Thyroid gland (tissue), 4 donors: ENCODE results near the gene ARHGAP15. TPM values are rescaled to one million over a fixed set of nuclear protein-coding genes. Genes with fewer than 3 reads are reported as not detected.

Experiments used
- DNase-seq, 2 donors: peaks; one replicate each; pipeline ENCODE4 v3.0.0-alpha.2; 2019
- H3K27ac ChIP-seq, 3 donors: fragments of 200-600 bp; sonication (generic); 1 replicate in 2 of 3; 2 replicates in 1 of 3; pipeline ENCODE4 v1.5.1; 2016 to 2019; ENCODE audit warnings: mild to moderate bottlenecking in 1 of 3, moderate library complexity in 1 of 3
- H3K27me3 ChIP-seq: fragments of 200-600 bp; sonication (generic); one replicate; pipeline ENCODE4 v1.5.1; 2019
- H3K36me3 ChIP-seq, 2 donors: fragments of 200-600 bp; sonication (generic); one replicate each; pipeline ENCODE4 v1.5.1; 2016 to 2019
- H3K4me1 ChIP-seq, 2 donors: fragments of 200-600 bp; sonication (generic); one replicate each; pipeline ENCODE4 v1.5.1; 2017 to 2019
- H3K4me3 ChIP-seq, 3 donors: fragments of 200-600 bp; sonication (generic); replicated peaks in 1 of 3; 1 replicate in 2 of 3; 2 replicates in 1 of 3; pipeline ENCODE4 v1.5.1; 2016; ENCODE audit warnings: mild to moderate bottlenecking in 1 of 3
- H3K9me3 ChIP-seq: fragments of 200-600 bp; sonication (generic); one replicate; pipeline ENCODE4 v1.5.1; 2017
- CTCF ChIP-seq, 6 experiments: fragments of 200-600 bp in 3 of 6; fragments of 450-650 bp in 3 of 6; sonication (generic) in 3 of 6; IDR thresholded peaks; one replicate each; pipeline ENCODE4 v1.5.1; 2016 to 2019; ENCODE audit warnings: antibody characterized with exemption in 6 of 6, mild to moderate bottlenecking in 2 of 6, inconsistent platforms in 1 of 6, moderate library complexity in 1 of 6
- POLR2A ChIP-seq, 2 donors: fragments of 450-650 bp; IDR thresholded peaks; one replicate each; pipeline ENCODE4 v1.6.1; 2017; ENCODE audit warnings: antibody characterized with exemption in 2 of 2, mild to moderate bottlenecking in 2 of 2, moderate library complexity in 1 of 2
- WGBS, 2 donors: methylation state at CpG; one replicate each; pipeline ENCODE4 v1.1.5; 2017; 5-methylcytosine and 5-hydroxymethylcytosine counted together
- intact Hi-C: fragments of 100-400 bp; cut with DNase I; formaldehyde crosslinking; loops from one replicate; pipeline ENCODE4 v1.15.1; 2023
- total RNA-seq, 4 donors: library from RNA; depleted of rRNA; stranded (reverse); fragments of >200 nt; gene quantifications; one replicate each; pipeline ENCODE4 v1.2.3, GENCODE V29; 2016

The ARHGAP15 gene
- total RNA-seq, 4 donors from 2014 or later = 9.8 to 24.4 (median 11.9) TPM

- no peak for TF ChIP-seq POLR2A (IDR thresholded peaks at IDR 0.05)
- no peak for TF ChIP-seq CTCF (IDR thresholded peaks at IDR 0.05)
- Histone ChIP-seq H3K4me1 (no peaks in the 10 kb centered on the region), H3K4me3 (no peak overlapping the region), H3K36me3 (no peaks in the 10 kb centered on the region), H3K9me3 (no peaks in the 10 kb centered on the region), H3K27ac (no peak overlapping the region), H3K27me3 (no peaks in the 10 kb centered on the region)
- intact Hi-C loops = no loop called here
- WGBS, 2 donors = 92 to 96% methylated on average over 3 of the region's 3 CpGs
- DNase-seq = no peak
Measured at GRCh38 chr2:143762176-143762928, 633.1 kb downstream of the ARHGAP15 start.

GRCh38 chr2:143764261-143764660 is 635.0 kb downstream of the ARHGAP15 start:
- intact Hi-C loops = no loop called here
- Histone ChIP-seq H3K4me1 (no peaks in the 10 kb centered on the region), H3K36me3 (no peaks in the 10 kb centered on the region), H3K4me3 (no peak overlapping the region), H3K9me3 (no peaks in the 10 kb centered on the region), H3K27me3 (no peaks in the 10 kb centered on the region), H3K27ac (no peak overlapping the region)
- WGBS, 2 donors = 50 to 60% methylated on average over 4 of the region's 4 CpGs
- TF ChIP-seq POLR2A (IDR thresholded peaks at IDR 0.05) = no peak
- TF ChIP-seq CTCF (IDR thresholded peaks at IDR 0.05) = no peak
- no peak for DNase-seq

- H3K27me3 ChIP-seq = no peaks in the 10 kb centered on the region
- no peak for DNase-seq
- H3K9me3 ChIP-seq = no peaks in the 10 kb centered on the region
- H3K36me3 ChIP-seq = no peaks in the 10 kb centered on the region
- intact Hi-C loops = no loop called here
- TF ChIP-seq POLR2A (IDR thresholded peaks at IDR 0.05) (no peak), CTCF (IDR thresholded peaks at IDR 0.05) (no peak)
- H3K4me3 ChIP-seq = no peak overlapping the region
- H3K27ac ChIP-seq = no peak overlapping the region
- no peaks in the 10 kb centered on the region for H3K4me1 ChIP-seq
Measured at GRCh38 chr2:143764706-143765105, 635.5 kb downstream of the ARHGAP15 start.

- TF ChIP-seq POLR2A (IDR thresholded peaks at IDR 0.05) = no peak
- no peak for TF ChIP-seq CTCF (IDR thresholded peaks at IDR 0.05)
- intact Hi-C loops = no loop called here
- no peaks in the 10 kb centered on the region for H3K9me3 ChIP-seq
Measured at GRCh38 chr2:143768991-143769390, 639.8 kb downstream of the ARHGAP15 start.

GRCh38 chr2:143771939-143772338 is 642.7 kb downstream of the ARHGAP15 start:
- no peaks in the 10 kb centered on the region for H3K36me3 ChIP-seq
- H3K27me3 ChIP-seq = no peaks in the 10 kb centered on the region
- no peaks in the 10 kb centered on the region for H3K4me1 ChIP-seq
- TF ChIP-seq CTCF (IDR thresholded peaks at IDR 0.05) (no peak), POLR2A (IDR thresholded peaks at IDR 0.05) (no peak)
- H3K4me3 ChIP-seq = no peak overlapping the region
- intact Hi-C loops = no loop called here
- 62 to 69% methylated on average over 6 of the region's 6 CpGs for WGBS, 2 donors
- H3K9me3 ChIP-seq = no peaks in the 10 kb centered on the region
- no peak for DNase-seq
- no peak overlapping the region for H3K27ac ChIP-seq

More at GRCh38 chr2:143768991-143769390, 639.8 kb downstream of the ARHGAP15 start:
- H3K4me1 ChIP-seq = no peaks in the 10 kb centered on the region
- no peak overlapping the region for H3K27ac ChIP-seq
- no peak overlapping the region for H3K4me3 ChIP-seq
- no peaks in the 10 kb centered on the region for H3K36me3 ChIP-seq
- WGBS, 2 donors = 87 to 96% methylated on average over 1 of the region's 1 CpG
- no peaks in the 10 kb centered on the region for H3K27me3 ChIP-seq
- no peak for DNase-seq
